HG02943 (cell line): ENCODE results near the gene DHH.
"Not testable (repeated sequence)": the region's sequence is repeated elsewhere in the genome, so short reads cannot be mapped to it uniquely, and the experiment has no call there.

Source experiments
- ATAC-seq: cut with Tn5 transposase; IDR thresholded peaks from one replicate; pipeline ENCODE4 v1.9.1; 2021; ENCODE audit warnings: mild to moderate bottlenecking, low read depth, moderate library complexity; ENCODE audit not compliant: unreplicated experiment

Gene DHH

DNA sequence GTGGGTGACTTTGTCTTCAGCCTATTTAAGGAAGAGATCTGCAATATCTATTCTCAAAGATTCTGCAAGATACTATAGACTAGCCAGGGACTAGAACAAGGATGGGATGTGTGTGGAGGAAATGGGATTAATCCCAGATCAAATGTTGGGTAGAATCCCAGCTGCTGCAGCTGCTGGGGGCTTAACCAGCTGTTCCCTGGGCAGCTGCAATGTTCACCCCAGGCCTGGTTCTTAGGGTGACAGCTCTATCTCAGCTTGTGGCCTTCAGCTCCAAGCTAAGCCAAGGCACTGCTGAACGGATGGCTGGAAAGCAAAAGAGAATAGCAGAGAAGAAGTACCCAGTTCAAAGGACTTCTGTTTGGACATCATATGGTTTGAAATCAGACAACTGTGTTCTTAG is 14.8 kb downstream of the DHH start:
- no peak for ATAC-seq

DNA sequence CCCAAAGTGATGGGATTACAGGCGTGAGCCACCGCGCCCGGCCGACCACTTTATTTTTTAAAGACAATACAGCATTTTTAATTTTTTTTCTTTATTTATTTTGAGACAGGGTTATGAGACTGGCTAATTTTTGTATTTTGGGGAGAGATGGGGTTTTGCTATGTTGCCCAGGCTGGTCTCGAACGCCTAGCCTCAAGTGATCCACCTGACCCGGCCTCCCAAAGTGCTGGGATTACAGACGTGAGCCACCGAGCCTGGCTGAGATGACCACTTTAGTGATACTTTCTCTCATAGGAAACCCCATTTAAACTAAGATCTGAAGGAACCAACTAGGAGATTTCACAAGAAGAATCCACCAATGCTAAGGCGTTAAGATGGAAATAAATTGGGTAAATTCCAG is 23.6 kb downstream of the DHH start:
- no peak for ATAC-seq

DNA sequence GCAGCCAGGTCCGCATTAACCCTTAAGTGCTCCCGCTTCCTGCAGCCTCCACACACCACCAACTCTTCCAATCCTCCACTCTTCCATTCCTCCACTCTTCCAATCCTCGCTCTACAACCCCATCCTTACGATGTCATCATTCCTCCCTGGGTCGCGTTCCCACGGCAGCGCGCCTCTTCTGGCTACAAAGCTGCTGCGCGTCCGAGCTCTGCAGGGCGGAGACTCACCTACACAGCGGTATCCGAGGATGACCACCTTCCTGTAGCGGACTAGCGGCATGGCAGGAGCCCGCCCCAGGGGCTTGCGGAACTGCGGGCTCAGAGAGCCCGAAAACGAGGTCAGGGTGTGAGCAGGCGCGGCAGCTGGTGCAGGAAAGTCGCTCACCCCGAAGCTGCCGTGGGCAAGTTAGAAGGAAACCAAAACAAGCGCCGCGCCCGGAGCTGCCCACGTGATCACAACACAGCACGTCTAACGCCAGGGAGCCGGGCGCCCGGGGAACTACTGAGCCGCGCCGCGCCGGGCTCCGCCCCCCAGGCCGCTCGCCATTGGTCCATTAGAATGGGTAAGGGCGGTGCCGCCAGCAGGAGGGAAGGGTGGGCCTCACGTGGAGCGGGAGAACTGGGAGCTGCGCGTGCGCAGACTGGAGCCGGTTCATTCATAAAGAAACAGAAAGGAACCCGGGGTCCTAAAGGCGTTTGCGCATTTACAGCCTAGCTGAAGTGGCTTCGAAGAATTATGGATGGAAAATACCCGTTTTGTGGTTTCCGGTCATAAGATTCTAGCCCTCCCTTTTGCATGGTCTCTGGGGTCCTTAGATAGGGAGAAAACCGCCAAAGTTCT is 24.9 kb downstream of the DHH start, which contains the start of gene RHEBL1:
RHEBL1 (minus strand) TSS at position 473 of the 840 bp plus-strand sequence; CDS start at position 279, 194 bp downstream.
- peak; percentile 99 for ATAC-seq

DNA sequence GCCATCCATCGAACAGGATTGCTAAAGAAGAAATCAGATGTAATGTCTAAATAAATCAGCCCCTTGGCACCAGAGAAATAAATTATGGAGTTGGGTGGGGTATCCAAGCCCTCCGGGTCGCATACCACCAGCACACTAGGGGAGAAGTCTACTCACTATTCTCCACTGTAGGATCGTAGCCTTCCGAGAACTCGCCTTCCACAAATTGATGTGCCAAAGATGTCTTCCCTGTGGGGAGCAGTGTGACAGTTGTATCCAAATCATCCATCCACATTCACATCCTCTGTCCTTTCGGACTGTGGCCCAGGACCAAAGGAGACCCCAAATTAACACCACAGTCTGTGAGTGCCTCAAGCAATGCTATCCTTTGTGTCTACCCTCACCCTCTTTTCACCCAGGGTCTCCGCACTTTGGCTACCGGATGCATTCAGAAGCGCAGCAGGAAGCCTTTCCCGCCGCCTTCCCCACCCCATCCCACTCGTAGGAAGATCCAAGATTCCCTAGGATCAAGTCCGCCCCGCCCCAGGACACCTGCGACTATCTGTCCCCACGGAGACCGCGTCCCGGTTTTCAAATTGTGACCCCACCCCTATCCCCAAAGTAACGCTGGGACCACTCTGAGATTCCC is 25.6 kb downstream of the DHH start:
- ATAC-seq, result no peak

DNA sequence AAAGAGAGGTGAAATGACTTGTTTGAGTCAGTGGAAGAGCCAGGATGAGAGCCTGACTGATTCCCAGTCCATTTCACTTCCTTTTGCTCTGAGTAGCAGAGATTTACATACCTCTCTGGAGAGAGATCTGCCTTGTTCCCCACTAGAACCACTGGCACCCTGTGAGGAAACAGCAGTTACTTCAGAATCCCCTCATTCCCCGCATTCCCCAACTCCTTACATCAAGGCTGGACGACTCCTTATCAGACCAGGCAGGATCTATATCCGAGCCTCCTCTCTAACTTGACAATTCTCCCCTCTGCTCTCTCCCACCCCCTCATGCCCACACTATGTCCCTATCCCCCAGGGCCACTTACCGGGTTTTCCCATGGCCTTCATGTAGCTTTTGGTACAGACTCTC is 28.5 kb downstream of the DHH start:
- no peak for ATAC-seq

DNA sequence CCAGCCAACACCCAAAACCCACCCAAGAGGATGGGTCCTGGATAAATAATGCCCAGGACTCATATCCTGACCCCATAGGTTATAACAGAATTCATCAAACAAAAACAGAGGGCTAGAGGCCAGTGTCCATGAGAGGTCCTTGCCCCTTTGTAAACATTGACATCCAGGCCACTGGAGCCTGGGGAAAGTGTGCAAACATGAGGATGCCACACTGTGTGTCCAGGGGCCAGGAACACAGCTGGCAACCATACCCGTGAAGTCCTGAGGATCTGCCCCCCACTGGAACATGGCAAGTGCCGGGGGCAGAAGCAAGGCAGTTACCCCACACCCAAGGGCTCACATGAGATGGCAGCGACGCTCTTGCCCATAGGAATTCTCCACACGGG is 29.8 kb downstream of the DHH start:
- ATAC-seq, result no peak

DNA sequence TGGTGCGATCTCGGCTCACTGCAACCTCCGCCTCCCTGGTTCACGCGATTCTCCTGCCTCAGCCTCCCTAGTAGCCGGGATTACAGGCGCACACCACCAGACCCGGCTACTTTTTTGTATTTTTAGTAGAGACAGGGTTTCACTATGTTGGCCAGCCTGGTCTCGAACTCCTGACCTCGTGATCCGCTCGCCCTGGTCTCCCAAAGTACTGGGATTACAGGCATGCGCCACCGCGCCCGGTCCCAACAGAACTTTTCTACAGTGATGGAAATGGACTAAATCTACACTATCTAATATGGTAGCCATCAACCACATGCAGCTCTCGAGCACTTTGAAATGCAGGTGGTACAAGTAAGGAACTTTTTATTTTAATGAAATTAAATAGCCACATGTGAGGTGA is 32.7 kb downstream of the DHH start:
- not testable (repeated sequence) for ATAC-seq

DNA sequence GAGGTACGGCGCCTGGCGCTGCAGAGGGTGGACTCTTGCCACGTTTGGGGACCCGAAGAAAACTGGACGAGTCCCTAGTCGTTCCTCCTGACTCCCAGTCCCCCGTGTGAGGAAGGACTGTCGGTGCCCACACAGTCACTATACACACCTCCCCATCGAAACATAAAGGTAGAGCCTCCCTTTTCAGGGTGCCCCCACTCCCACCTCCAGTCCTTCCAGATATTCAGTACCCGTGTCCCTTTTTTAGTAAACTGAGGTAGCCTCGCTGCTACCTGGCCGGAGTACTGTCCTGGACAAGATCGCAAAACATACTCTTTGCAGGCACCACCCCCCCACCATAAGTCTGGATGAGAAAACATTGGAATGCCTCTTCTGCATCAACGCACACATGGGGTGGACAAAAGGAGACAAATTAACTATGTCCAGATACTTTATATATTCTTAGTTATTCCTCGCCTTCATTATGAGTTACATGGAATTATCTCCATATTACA is 33.4 kb downstream of the DHH start:
- ATAC-seq, result no peak

DNA sequence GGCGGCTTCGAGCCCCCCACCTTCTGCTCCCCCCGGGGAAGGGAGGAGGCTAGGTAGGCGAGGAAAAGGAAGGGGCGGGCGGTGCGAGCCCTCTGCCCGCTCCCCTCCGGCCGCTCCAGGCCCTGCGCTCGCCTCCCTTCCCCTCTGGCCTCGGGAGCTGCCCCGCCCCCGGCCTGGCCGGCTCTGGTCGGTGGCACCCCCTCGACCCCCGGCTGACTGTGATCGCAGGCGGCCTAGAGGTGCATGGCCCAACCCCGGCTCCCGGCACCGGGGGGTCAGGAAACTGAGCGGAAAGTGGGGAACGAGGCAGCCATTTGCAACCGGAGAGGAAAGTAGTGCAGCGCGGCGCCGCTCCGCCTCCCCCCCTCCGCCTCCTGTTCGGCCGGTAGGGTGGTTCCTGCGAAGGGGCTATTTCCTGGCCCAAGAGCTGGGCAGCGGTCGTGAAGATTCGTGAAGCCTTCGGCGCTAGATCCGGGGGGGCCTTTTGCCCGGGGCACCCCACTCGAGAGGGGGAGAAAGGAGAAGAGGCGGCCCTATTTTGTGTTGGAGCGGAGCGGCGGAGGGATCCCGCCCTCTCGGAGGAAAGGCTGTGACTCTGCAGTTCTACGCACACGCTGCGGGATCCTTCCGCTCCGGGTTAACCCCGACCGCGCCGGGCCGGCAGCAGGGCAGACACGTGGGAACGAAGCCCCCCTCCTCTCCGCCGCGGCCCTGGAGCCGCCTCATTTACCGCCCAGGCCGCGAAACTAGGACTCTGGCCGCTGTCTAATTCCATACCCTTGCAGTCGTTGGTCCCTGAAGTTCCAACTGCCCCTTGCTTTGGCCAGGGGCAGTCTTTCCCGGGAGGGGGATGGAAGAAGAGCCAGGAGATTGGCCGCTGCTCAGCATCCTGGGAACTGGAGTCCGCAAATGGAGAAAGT is 34.1 kb downstream of the DHH start, which contains the start of gene KMT2D:
KMT2D (minus strand) TSS at position 558 of the 920 bp plus-strand sequence. CDS start 5,470 bp downstream, outside the sequence.
- ATAC-seq, result peak; percentile 50

DNA sequence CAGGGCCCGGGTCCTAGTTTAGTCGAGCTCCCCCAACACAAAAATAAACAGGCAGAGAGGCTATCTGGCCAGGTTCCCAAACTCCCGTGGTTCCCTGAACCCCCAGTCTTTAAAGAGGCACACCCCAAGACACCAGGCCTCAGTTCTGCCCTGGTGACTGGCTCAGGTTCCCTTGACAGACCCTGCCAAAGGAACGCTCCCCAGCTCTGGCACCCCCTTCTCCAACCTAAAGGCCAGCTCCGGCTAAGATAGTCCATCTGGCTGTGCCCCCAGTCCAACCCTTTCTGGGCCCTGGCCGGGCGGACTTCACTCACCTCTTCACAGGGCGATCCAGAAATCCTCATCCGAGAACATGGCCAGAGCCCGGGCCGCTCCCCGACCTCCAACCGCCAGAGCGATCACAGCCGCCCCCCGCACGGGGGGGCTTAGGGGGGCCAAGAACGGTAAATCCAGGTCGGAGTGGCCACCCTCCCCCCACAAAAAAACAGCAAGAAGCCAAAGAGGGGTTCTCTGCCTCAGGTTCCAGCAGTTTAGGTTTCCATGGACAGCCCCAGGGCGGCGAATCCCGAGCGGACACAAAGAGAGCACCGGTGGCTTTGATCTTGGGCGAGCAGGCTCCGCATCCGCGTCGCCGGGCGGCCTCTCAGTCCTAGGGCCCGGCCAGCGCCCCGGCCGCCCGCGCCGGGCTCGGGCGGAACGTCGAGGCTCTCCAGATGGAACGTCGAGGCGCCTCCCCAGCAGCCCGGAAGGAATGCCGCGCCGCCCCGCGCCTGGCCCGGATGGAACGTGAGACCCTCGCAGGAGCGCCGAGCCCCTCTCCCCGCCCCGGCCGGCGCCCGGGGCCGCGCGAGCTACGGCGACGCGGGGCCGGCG is 35.1 kb downstream of the DHH start:
- ATAC-seq, result peak; percentile 15

DNA sequence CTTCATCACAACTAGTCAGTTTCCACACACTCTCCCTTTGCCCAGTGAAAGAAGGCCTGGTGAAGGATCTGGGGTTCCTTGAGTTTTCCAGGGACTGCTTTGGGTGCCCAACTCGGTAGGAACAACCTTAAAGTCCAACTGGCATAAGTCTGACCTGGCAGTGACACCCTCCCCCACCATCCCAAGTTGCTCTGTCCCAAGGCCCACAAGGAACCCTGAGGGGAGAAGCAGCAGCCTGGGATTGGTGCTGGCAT is 35.6 kb downstream of the DHH start:
- ATAC-seq, result no peak

DNA sequence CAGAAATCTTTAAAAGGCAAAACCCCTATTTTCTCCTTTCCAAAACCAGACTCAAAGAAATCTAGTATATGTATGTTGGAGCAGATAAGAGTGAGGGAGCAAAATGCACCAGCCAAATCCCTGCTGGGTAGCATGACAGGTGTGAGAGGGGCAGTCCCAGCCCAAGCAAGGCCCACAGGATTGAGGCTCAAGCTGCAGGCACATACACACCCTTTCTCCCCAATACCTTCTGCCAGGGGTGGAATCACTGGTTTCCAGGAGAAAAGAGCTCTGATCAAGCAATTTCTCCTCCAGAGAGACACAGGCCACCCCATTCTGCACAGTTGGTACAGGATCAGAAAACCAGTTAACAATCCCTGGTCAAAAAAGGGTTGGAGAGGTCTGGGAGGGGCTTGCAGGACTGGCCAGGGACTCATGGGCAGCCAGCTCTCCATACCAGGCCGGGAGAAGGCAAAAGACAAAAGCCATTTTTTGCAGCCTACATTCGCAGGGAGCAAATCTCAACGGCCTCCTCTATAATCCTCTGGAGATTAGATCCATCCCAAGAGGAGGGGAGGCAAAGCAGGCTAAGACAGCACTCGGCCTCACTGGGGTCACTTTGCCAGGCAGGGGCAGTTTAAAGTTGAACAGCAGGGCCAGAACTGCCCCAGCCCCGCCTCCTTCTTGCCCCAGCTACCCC is 36.1 kb downstream of the DHH start:
- no peak for ATAC-seq

DNA sequence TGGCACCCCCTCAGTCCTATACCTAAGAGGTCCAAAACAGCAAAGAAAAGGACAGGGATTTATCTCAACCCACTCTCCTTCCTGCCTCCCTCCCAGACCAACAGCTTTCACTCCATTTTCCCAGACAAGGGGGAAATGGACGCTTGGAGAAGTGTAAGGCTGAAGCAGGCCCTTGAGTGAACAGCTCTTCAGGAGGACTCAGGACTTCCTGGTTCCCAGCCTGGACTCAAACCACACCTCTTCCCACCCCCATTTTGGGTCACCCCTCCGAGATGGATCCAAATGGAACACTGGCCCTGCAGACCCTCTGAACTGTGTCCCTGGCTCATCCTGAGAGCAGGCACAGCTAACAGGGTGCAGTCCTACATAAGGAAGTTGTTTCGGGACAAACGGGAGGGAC is 36.7 kb downstream of the DHH start:
- no peak for ATAC-seq

DNA sequence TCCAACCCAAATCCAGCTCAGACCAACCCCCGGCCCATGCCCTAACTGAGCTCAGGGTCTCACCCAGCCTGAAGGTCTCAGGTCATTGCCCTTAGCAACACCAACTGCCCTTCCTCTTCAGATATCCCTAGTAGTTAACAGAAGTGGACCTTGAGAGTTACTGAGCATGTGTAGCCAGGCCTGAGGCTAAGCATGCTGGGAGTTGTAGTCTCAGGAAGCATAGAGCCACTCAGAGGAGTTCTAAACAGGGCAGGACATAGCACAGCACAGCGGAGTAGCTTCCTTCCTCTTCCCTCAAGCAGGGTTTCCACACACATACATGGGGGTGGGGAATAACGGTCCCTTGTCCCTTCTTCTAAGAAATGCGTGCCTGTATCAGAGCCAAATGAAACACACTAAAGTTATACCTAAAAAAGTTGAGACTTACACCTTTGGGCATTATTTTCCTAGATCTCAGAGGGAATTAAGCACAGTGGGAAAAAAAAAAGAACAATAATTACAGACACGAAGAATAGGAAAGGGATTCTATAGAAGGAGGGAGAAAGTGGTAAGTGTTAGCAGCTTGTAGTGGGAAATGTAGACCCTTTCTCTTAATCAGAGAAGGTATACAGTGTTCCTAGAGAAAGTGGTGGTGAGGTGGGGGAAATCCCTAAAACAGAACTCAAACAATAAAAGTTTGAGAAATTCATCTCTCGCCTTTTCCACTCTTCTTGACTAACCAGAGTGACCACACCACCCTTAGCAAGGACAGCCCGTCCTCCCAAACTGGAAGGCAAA is 38.4 kb downstream of the DHH start:
- ATAC-seq, result peak; percentile 60

DNA sequence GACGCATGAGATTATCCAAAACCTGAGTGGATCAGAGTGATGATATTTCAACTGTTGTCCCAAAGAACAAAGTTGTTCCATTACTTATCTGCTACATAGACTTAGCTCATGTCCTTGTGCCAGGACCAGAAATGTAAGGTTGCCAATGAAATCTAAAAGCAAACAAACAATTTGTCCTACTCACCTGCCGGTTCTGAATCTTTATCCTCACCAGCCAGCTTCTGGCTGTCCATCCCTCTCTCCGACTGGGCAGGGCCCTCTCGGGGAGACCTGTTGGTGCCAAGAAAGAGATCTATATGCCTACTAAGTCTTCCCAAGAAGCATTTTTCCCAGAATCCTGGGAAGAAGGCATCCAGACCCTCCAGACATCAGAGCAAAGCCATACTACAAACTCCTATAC is 39.5 kb downstream of the DHH start:
- no peak for ATAC-seq

DNA sequence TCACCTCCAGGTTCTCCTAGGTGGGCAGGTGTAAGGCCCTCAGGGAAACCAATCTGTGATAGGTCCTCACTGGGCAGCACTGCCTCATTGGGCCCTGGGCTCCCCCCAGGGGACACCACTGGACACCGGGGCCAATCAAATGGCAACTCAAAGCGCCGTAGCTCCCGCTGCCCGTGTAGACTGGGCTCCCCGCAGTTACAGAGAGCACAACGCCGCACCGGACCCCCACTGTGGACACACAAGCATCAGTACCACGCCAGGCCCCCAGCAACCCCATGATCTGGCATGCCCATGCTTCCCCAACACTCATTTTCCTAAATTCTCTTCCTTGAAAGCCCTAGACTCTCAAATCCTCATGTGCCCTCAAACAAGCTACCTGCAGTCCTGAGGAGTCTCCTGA is 40.1 kb downstream of the DHH start:
- ATAC-seq, result no peak

DNA sequence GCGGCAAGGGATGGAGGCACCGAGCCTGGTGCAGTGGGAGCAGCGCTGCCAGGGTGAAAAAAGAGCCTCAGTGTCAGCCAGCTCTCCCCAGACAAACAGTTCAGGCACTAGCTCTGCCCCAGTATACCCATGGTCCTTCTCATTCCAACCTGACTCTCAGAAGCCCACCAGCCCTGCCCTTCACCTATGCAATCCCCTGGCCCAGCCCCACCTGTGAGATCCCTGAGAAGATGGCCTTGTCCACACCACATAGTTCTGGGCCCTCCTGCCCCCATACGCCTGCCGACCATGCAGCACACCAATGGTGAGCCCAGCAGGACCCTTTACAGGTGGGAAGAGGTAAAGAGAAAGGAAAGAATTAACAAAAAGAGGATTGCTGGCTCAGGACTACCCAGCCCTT is 40.5 kb downstream of the DHH start:
- ATAC-seq, result no peak

DNA sequence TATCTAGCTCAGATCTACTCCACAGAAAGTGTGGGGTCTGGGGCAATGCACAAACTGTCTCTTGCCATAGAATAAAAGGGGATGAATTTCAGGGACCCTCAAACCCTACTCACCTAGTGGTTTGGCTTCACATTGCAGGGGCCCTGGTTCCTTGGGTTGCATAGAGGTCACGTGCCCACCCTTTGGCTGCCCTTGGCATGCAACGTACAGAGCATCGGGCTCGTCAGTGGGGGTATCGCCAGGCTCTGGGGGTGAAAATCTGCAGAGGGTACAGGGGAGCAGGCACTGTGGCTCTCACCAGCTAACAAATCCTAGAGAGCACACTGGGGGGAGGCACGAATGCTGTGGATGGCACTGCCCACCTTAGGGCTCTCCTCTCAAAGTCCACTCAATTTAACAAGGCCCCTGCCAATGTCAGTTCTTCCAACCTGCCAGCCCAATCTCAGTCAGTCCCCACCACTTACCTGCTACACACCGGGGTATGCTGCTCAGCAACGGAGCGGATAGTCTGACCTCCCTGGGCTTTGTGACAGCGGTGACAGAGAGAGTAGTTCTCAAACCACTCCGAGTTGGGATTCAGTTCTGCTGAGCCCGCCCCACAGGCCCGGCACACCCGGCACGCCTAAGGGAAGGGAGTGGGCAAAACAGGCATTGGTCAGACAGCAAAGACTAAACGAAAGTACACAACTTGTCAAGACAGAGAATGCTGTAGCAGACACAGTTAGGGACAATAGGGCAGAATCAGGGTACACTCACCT is 42.0 kb downstream of the DHH start:
- no peak for ATAC-seq
